Fibroblast of villous mesenchyme (primary cell): ENCODE measurements around the gene ADAMTSL1. TPM values are rescaled to one million over a fixed set of nuclear protein-coding genes. Genes with fewer than 3 reads are reported as not detected.
A peak's percentile ranks its signal among the peaks of the same experiment; 100 is the strongest.

Source experiments
- DNase-seq: peaks from one replicate; pipeline ENCODE4 v3.0.0-alpha.2; 2010; ENCODE audit warnings: low read depth
- H3K4me3 ChIP-seq: 2 replicates; pipeline ENCODE4 v1.5.1; 2011; ENCODE audit warnings: low read depth, mild to moderate bottlenecking, low read length
- CTCF ChIP-seq: IDR thresholded peaks from 2 replicates; pipeline ENCODE4 v1.5.1; 2012; ENCODE audit warnings: low read depth, mild to moderate bottlenecking, low read length; ENCODE audit not compliant: insufficient read depth
- total RNA-seq: library from RNA; depleted of rRNA; stranded (reverse); fragments of >200 nt; gene quantifications from 2 replicates; pipeline ENCODE4 v1.2.3, GENCODE V29; 2012

Gene ADAMTSL1
- total RNA-seq, 1 donor = 3.0 TPM

GRCh38 chr9:18474783-18475182, 830 bp downstream of the ADAMTSL1 start:
- no peak for TF ChIP-seq CTCF
- peak overlapping the region; percentile 47 for H3K4me3 ChIP-seq
- DNase-seq = peak; percentile 80

- no peak overlapping the region for H3K4me3 ChIP-seq
- TF ChIP-seq CTCF = no peak
- no peak for DNase-seq
Measured at GRCh38 chr9:18477121-18477660, 3.2 kb downstream of the ADAMTSL1 start.

GRCh38 chr9:18477719-18478118, 3.8 kb downstream of the ADAMTSL1 start:
- DNase-seq = no peak

GRCh38 chr9:18478501-18479361, 4.8 kb downstream of the ADAMTSL1 start:
- no peak for TF ChIP-seq CTCF
- no peak overlapping the region for H3K4me3 ChIP-seq
- peak; percentile 38 for DNase-seq

More at GRCh38 chr9:18477719-18478118, 3.8 kb downstream of the ADAMTSL1 start:
- H3K4me3 ChIP-seq = no peak overlapping the region
- TF ChIP-seq CTCF = no peak

GRCh38 chr9:18479405-18479804, 5.5 kb downstream of the ADAMTSL1 start:
- no peak for DNase-seq
- no peak for TF ChIP-seq CTCF
- no peak overlapping the region for H3K4me3 ChIP-seq

- no peak overlapping the region for H3K4me3 ChIP-seq
- DNase-seq = no peak
- TF ChIP-seq CTCF = no peak
Measured at GRCh38 chr9:18480662-18481093, 6.7 kb downstream of the ADAMTSL1 start.
